ENCODE results near the gene RIMKLA.

The RIMKLA gene

GRCh38 chr1:42372796-42373195 is 7.8 kb upstream of the RIMKLA start:
- no peak overlapping the region for H3K4me3 ChIP-seq (ENCODE audit: low read length)
- H3K9me3 ChIP-seq (ENCODE audit: control insufficient read depth, insufficient read depth, low read length), result no peaks in the 10 kb centered on the region
- no peak for DNase-seq (ENCODE audit: low read depth, low spot score)
- no peaks in the 10 kb centered on the region for H3K36me3 ChIP-seq (ENCODE audit: control insufficient read depth, insufficient read depth, low read length)
- H3K4me1 ChIP-seq (ENCODE audit: control insufficient read depth, insufficient read depth, low read length), result no peaks in the 10 kb centered on the region
- no peaks in the 10 kb centered on the region for H3K27me3 ChIP-seq (ENCODE audit: control insufficient read depth, insufficient read depth, low read length)
- no CpG with 5 or more reads among the region's 2 CpGs for WGBS (ENCODE audit: insufficient coverage, insufficient read length)
- H3K27ac ChIP-seq (ENCODE audit: low read length), result no peak overlapping the region

GRCh38 chr1:42379794-42380585 is 602 bp upstream of the RIMKLA start:
- H3K4me3 ChIP-seq (ENCODE audit: low read length), result peak overlapping the region; percentile 52
- no CpG with 5 or more reads among the region's 34 CpGs for WGBS (ENCODE audit: insufficient coverage, insufficient read length)
- H3K27me3 ChIP-seq (ENCODE audit: control insufficient read depth, insufficient read depth, low read length), result peaks cover 5% of the 10 kb centered on the region
- no peaks in the 10 kb centered on the region for H3K4me1 ChIP-seq (ENCODE audit: control insufficient read depth, insufficient read depth, low read length)
- no peak overlapping the region for H3K27ac ChIP-seq (ENCODE audit: low read length)
- H3K9me3 ChIP-seq (ENCODE audit: control insufficient read depth, insufficient read depth, low read length), result no peaks in the 10 kb centered on the region
- H3K36me3 ChIP-seq (ENCODE audit: control insufficient read depth, insufficient read depth, low read length), result no peaks in the 10 kb centered on the region
- no peak for DNase-seq (ENCODE audit: low read depth, low spot score)

GRCh38 chr1:42381280-42381673 is 685 bp downstream of the RIMKLA start:
- Histone ChIP-seq H3K9me3 (ENCODE audit: control insufficient read depth, insufficient read depth, low read length) (no peaks in the 10 kb centered on the region), H3K27ac (ENCODE audit: low read length) (no peak overlapping the region), H3K36me3 (ENCODE audit: control insufficient read depth, insufficient read depth, low read length) (no peaks in the 10 kb centered on the region), H3K4me3 (ENCODE audit: low read length) (peak overlapping the region; percentile 52; the same call in 1 of the 2 replicates), H3K27me3 (ENCODE audit: control insufficient read depth, insufficient read depth, low read length) (peaks cover 5% of the 10 kb centered on the region), H3K4me1 (ENCODE audit: control insufficient read depth, insufficient read depth, low read length) (no peaks in the 10 kb centered on the region)
- no CpG with 5 or more reads among the region's 8 CpGs for WGBS (ENCODE audit: insufficient coverage, insufficient read length)
- no peak for DNase-seq (ENCODE audit: low read depth, low spot score)

GRCh38 chr1:42385283-42385682 is 4.7 kb downstream of the RIMKLA start:
- Histone ChIP-seq H3K4me3 (ENCODE audit: low read length) (no peak overlapping the region), H3K27ac (ENCODE audit: low read length) (no peak overlapping the region), H3K27me3 (ENCODE audit: control insufficient read depth, insufficient read depth, low read length) (peaks cover 5% of the 10 kb centered on the region), H3K4me1 (ENCODE audit: control insufficient read depth, insufficient read depth, low read length) (no peaks in the 10 kb centered on the region), H3K9me3 (ENCODE audit: control insufficient read depth, insufficient read depth, low read length) (no peaks in the 10 kb centered on the region), H3K36me3 (ENCODE audit: control insufficient read depth, insufficient read depth, low read length) (no peaks in the 10 kb centered on the region)
- no peak for DNase-seq (ENCODE audit: low read depth, low spot score)
- no CpG with 5 or more reads among the region's 1 CpG for WGBS (ENCODE audit: insufficient coverage, insufficient read length)

GRCh38 chr1:42386051-42386450 is 5.5 kb downstream of the RIMKLA start:
- Histone ChIP-seq H3K4me1 (ENCODE audit: control insufficient read depth, insufficient read depth, low read length) (no peaks in the 10 kb centered on the region), H3K36me3 (ENCODE audit: control insufficient read depth, insufficient read depth, low read length) (no peaks in the 10 kb centered on the region), H3K9me3 (ENCODE audit: control insufficient read depth, insufficient read depth, low read length) (no peaks in the 10 kb centered on the region), H3K4me3 (ENCODE audit: low read length) (no peak overlapping the region), H3K27me3 (ENCODE audit: control insufficient read depth, insufficient read depth, low read length) (peaks cover 5% of the 10 kb centered on the region), H3K27ac (ENCODE audit: low read length) (no peak overlapping the region)
- DNase-seq (ENCODE audit: low read depth, low spot score), result no peak
- WGBS (ENCODE audit: insufficient coverage, insufficient read length), result no CpG with 5 or more reads among the region's 6 CpGs

- no peak overlapping the region for H3K27ac ChIP-seq (ENCODE audit: low read length)
- H3K4me1 ChIP-seq (ENCODE audit: control insufficient read depth, insufficient read depth, low read length), result no peaks in the 10 kb centered on the region
- WGBS (ENCODE audit: insufficient coverage, insufficient read length), result no CpG with 5 or more reads among the region's 2 CpGs
- no peaks in the 10 kb centered on the region for H3K27me3 ChIP-seq (ENCODE audit: control insufficient read depth, insufficient read depth, low read length)
- no peaks in the 10 kb centered on the region for H3K36me3 ChIP-seq (ENCODE audit: control insufficient read depth, insufficient read depth, low read length)
- no peak overlapping the region for H3K4me3 ChIP-seq (ENCODE audit: low read length)
- H3K9me3 ChIP-seq (ENCODE audit: control insufficient read depth, insufficient read depth, low read length), result no peaks in the 10 kb centered on the region
- no peak for DNase-seq (ENCODE audit: low read depth, low spot score)
These were observed 11.7 kb downstream of the RIMKLA start for GRCh38 chr1:42392255-42392654.

GRCh38 chr1:42392967-42393848 is 12.6 kb downstream of the RIMKLA start:
- Histone ChIP-seq H3K4me1 (ENCODE audit: control insufficient read depth, insufficient read depth, low read length) (no peaks in the 10 kb centered on the region), H3K27ac (ENCODE audit: low read length) (no peak overlapping the region), H3K9me3 (ENCODE audit: control insufficient read depth, insufficient read depth, low read length) (no peaks in the 10 kb centered on the region), H3K36me3 (ENCODE audit: control insufficient read depth, insufficient read depth, low read length) (no peaks in the 10 kb centered on the region), H3K27me3 (ENCODE audit: control insufficient read depth, insufficient read depth, low read length) (no peaks in the 10 kb centered on the region), H3K4me3 (ENCODE audit: low read length) (no peak overlapping the region)
- no peak for DNase-seq (ENCODE audit: low read depth, low spot score)
- no CpG with 5 or more reads among the region's 2 CpGs for WGBS (ENCODE audit: insufficient coverage, insufficient read length)

GRCh38 chr1:42399315-42400100 is 18.9 kb downstream of the RIMKLA start:
- no peaks in the 10 kb centered on the region for H3K36me3 ChIP-seq (ENCODE audit: control insufficient read depth, insufficient read depth, low read length)
- H3K4me3 ChIP-seq (ENCODE audit: low read length), result no peak overlapping the region
- no peak for DNase-seq (ENCODE audit: low read depth, low spot score)
- no peak overlapping the region for H3K27ac ChIP-seq (ENCODE audit: low read length)
- no CpG with 5 or more reads among the region's 10 CpGs for WGBS (ENCODE audit: insufficient coverage, insufficient read length)
- H3K4me1 ChIP-seq (ENCODE audit: control insufficient read depth, insufficient read depth, low read length), result no peaks in the 10 kb centered on the region
- H3K9me3 ChIP-seq (ENCODE audit: control insufficient read depth, insufficient read depth, low read length), result no peaks in the 10 kb centered on the region
- no peaks in the 10 kb centered on the region for H3K27me3 ChIP-seq (ENCODE audit: control insufficient read depth, insufficient read depth, low read length)

- H3K4me3 ChIP-seq (ENCODE audit: low read length), result no peak overlapping the region
- H3K36me3 ChIP-seq (ENCODE audit: control insufficient read depth, insufficient read depth, low read length), result no peaks in the 10 kb centered on the region
- no CpG with 5 or more reads among the region's 1 CpG for WGBS (ENCODE audit: insufficient coverage, insufficient read length)
- DNase-seq (ENCODE audit: low read depth, low spot score), result no peak
- H3K4me1 ChIP-seq (ENCODE audit: control insufficient read depth, insufficient read depth, low read length), result no peaks in the 10 kb centered on the region
- no peak overlapping the region for H3K27ac ChIP-seq (ENCODE audit: low read length)
- H3K9me3 ChIP-seq (ENCODE audit: control insufficient read depth, insufficient read depth, low read length), result no peaks in the 10 kb centered on the region
- H3K27me3 ChIP-seq (ENCODE audit: control insufficient read depth, insufficient read depth, low read length), result no peaks in the 10 kb centered on the region
These were observed 23.3 kb downstream of the RIMKLA start for GRCh38 chr1:42403880-42404400.
